Measurements from ENCODE around the gene ZBTB22.
"Not testable (repeated sequence)": the region's sequence is repeated elsewhere in the genome, so short reads cannot be mapped to it uniquely, and the experiment has no call there.

Gene ZBTB22

DNA sequence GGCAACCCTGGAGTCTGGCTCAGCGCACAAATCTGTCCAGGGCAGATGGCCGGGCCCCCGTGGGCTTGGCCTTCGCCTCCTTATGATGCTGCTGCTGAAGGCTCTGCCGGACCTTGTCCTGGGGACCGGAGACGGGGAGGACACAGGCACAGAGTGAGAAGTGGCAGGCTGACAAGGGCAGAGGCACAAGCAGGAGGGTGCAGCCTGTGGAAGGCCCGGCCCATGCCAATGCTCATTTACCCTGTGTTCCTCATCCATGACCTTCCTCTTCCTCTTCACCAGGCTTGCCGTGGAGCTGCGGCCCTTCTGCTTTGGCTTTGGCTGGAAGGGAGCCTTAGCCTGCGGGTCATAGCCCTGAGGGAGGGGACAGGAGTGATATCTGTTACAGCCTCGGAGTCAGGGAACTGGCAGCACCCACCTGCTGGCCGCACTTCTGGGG, 38.3 kb downstream of the ZBTB22 start:
- DNase-seq (ENCODE audit: low spot score): peak; percentile 83

DNA sequence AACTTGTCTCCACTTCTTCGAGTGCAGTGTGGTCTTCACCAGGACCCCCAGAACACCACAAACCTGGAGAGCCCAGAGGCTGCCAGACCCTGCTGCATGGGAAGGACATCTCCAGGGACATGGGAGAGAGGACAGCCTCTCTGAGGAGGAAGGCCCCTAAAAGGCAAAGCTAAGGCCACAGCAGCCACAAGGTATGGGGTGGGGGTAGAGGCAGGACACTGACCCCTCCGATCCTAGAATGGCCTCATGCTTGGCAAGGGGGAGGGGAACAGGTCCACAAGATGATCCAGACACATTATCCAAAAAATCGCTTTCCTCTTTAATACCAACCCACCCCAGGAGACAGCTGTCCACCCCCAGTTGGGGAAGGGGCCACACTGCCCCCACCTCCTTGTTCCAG, 38.7 kb downstream of the ZBTB22 start:
- no peak for DNase-seq (ENCODE audit: low spot score)

DNA sequence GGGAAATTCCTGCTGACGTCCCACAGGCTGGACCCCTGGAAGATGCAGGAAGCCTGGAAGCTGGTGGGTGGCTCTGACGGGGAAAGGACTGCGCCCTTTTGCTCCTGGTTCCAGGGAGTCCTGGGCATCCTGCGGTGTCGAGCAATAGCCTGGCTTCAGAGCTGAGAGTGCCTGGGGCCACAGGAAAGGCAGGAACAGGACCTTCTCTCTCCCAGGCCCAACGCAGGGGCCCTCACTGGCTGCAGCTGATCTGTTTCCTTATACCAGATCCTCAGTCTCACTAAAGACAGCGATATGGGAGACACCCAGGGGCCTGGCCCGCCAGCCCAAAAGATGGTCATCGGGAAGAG, 39.2 kb downstream of the ZBTB22 start:
- DNase-seq (ENCODE audit: low spot score): peak; percentile 57

DNA sequence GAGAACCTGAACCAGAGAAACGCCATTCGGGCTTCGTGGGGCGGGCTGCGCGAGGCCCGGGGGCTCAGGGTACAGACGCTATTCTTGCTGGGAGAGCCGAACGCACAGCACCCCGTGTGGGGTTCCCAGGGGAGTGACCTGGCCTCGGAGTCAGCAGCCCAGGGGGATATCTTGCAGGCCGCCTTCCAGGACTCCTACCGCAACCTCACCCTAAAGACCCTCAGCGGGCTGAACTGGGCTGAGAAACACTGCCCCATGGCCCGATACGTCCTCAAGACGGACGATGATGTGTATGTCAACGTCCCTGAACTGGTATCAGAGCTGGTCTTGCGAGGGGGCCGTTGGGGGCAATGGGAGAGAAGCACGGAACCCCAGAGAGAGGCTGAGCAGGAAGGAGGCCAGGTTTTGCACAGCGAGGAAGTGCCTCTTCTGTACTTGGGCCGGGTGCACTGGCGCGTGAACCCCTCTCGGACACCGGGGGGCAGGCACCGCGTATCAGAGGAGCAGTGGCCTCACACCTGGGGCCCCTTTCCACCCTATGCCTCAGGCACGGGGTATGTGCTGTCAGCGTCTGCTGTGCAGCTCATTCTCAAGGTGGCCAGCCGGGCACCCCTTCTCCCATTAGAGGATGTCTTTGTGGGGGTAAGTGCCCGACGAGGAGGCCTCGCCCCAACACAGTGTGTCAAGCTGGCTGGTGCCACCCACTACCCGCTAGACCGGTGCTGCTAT, 39.7 kb downstream of the ZBTB22 start:
- peak; percentile 34 for DNase-seq (ENCODE audit: low spot score)

DNA sequence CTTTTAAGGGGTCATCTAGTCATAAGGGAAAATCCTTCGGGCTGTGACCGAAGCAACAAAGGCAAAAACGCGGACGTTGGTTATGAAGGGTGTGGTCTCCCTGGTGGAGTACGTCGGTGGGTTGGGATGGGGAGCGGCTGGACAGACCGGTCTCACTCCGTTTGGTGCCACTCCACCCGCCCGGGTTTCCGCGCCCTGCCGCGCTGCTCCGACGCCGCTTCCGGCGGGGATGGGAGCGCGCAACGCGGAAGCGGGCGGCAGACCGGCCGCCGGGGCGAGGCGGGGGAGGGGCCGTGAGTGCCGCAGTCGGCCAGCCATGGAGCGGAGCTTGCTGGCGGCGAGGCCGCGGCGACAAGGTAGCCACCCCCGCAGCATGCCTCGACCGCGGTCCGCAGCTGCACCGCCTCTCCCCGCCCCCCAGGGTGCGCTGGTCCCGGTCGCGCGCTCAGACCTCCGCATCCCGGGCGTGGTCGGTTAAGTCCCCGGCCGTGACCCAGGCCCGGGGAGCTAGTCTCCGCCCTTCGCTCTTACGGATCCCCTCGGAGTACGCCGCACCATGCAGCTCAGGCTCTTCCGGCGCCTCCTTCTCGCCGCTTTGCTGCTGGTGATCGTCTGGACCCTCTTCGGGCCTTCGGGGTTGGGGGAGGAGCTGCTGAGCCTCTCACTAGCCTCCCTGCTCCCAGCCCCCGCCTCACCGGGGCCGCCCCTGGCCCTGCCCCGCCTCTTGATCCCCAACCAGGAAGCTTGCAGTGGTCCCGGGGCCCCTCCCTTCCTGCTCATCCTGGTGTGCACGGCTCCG, 40.5 kb downstream of the ZBTB22 start, which contains the start of gene B3GALT4:
Gene B3GALT4 (plus strand): TSS at position 260 of the 799 bp plus-strand sequence. CDS start 297 bp downstream, at position 557.
- peak; percentile 87 for DNase-seq (ENCODE audit: low spot score)

DNA sequence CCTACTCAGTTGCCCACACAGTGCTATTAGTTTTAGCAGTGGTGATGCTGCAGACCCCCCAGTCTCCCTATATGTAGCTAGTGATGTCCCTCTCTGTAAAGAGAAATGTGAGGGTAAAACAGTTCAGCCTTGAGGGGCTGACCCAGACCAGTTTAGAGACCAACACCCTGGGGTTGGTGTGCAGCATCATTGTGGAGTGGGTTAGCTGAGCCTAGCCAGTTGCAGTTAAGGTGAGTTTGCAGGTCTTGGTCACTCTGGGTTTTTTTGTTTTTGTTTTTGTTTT, 41.0 kb downstream of the ZBTB22 start:
- no peak for DNase-seq (ENCODE audit: low spot score)

DNA sequence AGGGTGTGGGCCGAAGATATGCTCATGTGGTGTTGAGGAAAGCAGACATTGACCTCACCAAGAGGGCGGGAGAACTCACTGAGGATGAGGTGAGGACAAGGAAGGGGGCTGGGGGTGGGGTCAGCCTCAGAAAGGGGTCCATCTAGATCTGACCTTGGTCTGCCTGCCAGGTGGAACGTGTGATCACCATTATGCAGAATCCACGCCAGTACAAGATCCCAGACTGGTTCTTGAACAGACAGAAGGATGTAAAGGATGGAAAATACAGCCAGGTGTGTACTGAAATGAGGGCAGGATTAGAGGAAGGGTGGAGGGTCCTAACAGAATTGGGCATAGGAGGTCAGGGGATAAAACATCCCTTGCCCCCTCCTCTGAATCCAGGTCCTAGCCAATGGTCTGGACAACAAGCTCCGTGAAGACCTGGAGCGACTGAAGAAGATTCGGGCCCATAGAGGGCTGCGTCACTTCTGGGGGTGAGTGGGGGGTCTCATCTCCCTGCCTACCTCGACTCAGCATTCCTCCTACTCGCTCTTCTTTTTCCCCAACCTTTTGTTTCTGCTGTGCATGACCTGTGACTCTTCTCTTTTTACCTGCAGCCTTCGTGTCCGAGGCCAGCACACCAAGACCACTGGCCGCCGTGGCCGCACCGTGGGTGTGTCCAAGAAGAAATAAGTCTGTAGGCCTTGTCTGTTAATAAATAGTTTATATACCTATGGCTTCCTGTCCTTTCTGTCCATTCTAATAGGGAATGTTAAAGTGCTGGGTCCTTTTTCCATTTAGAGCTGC, 41.6 kb downstream of the ZBTB22 start:
- DNase-seq (ENCODE audit: low spot score): not testable (repeated sequence)

DNA sequence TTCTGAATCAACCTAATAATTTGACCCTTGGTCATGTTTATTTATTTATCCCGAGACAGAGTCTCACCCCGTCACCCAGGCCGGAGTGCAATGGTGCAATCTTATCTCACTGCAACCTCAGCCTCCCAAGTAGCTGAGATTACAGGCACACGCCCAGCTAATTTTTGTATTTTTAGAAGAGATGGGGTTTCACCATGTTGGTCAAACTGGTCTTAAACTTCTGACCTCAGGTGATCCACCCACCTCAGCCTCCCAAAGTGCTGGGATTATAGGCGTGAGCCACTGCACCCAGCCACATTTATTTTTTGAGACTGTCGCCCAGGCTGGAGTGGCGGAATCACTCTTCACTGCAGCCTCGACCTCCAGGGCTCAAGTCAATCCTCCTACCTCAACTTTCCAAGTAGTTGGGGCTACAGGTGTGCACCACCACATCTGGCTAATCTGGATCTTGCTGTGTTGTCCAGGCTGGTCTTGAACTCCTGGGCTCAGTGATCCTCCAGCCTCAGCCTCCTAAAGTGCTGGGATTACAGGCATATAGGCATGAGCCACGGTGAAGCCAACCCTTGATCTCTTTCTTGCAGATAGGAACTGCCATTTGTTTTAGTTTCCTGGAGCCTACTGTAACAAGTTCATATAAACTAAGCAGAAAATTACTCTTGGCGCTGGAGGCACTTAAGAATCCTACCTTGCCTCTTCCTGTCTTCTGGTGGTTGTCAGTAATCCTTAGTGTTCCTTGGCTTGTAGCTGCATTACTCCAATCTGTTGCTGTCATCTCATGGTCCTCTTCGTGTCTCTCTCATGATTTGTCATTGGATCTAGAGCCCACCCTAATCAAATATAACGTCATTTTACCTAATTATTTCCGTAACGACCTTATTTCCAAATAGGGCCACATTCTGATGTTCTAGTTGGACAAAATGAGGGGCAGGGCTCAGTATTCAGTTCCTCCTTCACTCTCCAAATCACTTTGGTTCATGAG, 43.3 kb downstream of the ZBTB22 start:
- DNase-seq (ENCODE audit: low spot score): no peak

DNA sequence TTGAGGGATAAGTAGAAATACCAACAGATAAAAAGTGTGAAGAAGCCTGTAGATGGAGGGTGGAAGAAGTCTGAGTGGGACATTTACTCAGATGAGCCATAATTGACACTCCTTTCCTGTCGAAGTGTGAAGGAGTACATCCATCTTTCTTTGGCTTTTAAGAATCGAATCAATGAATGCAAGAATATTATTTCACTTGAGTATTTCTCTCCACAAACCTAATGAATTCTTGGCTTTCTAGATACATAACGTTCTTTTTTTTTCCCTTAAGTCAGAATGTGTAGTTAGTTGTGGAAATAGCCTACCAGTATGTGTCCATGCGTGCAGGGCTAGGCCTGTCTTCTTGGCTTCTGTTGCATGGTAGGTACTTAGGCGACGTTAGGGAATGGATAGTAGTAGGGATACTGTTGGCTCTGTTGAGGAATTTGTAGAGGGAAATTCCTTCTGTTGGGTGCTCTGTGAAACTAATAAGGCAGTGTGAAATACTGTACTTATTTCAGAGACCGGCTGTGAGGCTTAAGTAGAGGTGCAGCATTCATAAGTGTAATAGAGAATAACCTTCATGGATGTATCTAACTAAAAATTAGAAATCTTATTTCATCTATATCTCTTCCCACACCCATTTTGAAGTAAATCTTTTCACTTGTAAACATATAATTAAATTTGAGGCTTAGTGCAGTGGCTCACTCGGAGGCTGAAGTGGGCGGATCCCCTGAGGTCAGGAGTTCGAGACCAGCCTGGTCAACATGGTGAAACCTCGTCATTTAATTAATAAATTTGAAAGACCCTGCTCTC, 44.2 kb downstream of the ZBTB22 start:
- no peak for DNase-seq (ENCODE audit: low spot score)

DNA sequence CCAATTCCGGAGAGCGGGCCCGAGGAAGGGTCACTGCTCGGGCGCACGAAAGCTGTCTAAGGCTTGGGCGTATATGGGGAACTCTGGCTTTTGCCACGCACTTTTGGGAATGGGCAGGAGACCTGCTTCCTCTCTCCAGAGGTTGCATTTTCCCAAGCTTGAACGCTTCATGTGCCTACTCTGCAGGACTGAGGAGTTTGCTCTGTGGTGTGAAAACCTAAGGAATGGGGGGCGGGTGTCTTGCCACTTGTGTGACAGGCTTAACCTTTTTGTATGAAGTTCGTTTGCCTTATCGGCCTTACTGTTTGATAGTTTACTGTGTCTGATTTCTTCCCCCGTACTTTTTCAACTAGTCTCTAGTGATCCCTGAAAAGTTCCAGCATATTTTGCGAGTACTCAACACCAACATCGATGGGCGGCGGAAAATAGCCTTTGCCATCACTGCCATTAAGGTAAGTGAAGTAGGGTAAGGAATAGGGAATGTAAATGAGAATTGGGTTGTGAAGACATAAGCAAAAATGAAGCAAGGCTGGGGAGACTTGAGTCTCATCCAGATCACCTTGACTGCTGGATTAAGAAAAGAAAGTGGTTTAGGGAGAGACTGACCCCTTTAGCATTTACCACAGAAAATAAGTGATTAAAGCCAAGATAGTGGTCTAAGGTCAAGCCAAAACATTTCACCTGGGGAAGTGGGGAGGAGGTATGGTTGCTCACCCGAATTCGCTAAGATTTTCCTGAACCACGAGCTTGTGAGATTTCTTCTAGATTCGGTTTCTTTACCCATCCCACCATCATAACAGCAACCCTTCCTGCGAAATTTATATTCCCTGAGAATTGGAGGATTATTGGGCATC, 45.0 kb downstream of the ZBTB22 start:
- no peak for DNase-seq (ENCODE audit: low spot score)

DNA sequence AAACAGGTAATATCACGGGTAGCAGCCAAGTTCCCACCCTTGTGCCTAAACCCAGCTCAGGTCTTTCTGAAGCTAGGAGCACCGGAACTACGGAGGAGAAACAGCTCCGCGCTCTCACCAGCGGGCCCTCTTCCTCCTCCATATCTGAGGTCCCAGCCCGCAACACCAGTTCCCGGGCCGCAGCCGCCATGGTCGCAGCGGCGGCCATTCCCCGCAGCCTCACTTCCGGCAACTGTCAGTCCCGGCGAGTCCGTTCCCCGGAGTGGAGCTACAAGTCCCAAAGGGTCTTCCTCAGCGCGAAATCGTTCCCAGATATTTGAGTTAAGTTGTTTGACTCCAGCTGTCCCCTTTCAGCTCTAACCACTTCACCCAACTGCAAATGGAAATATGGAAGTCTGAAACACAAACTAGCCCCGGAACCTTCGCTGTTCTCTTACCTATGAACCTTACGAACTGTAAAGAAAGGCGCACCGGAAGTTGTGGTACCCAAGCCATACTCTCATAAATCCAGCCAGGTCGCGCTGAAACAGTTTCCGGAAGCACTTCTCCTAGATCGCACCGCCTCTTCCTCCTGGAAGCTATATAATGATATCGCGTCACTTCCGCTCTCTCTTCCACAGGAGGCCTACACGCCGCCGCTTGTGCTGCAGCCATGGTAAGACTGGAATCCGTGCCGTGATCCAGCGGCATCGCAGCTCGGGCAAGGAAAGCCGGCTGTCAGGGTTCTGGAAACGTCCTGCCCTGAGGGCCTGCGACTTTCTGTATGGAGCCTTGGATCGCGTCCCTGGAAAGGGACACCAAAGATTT, 45.9 kb downstream of the ZBTB22 start, which contains the start of the genes RPS18 and VPS52:
Gene RPS18 (plus strand): TSS at position 608 of the 807 bp plus-strand sequence. CDS start 45 bp downstream, at position 653.
Gene VPS52 (minus strand): TSS at position 409 of the 807 bp plus-strand sequence. CDS start 201 bp downstream, at position 208.
- peak; percentile 100 for DNase-seq (ENCODE audit: low spot score)

DNA sequence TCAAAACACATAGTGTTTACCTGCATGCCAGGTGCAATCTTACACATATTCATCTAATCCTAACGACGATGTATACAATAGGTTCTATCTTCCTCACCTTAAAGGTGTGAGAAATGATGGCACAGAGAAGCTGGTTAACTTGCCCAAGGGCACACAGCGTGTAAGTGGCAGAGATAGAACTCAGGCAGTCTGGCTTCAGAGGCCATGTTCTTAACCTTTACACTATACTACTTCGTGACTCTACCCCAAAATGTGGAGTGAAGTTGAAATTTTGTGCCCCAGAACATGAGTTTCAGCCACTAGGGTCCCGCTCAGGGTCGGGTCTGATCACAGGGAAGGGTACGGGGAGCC, 46.5 kb downstream of the ZBTB22 start:
- no peak for DNase-seq (ENCODE audit: low spot score)

Measured in cerebellar cortex (tissue), 1 donor.